ENCODE data around the gene DSG2. TPM values are rescaled to one million over a fixed set of nuclear protein-coding genes. Genes with fewer than 3 reads are reported as not detected.
"Not testable (repeated sequence)": the region's sequence is repeated elsewhere in the genome, so short reads cannot be mapped to it uniquely, and the experiment has no call there.

The DSG2 gene
- 3.3 TPM for total RNA-seq

GRCh38 chr18:31497836-31498573 lies at the start of gene DSG2:
DSG2 (plus strand) TSS chr18:31498177; CDS start chr18:31498252, 75 bp downstream.
- no peak for DNase-seq

GRCh38 chr18:31450409-31450808 lies 47.6 kb upstream of the DSG2 start:
- DNase-seq, result no peak

GRCh38 chr18:31451625-31452024 lies 46.4 kb upstream of the DSG2 start:
- DNase-seq, result no peak

GRCh38 chr18:31454066-31454708 lies 43.8 kb upstream of the DSG2 start:
- no peak for DNase-seq

GRCh38 chr18:31469629-31470028 lies 28.3 kb upstream of the DSG2 start:
- no peak for DNase-seq

- DNase-seq, result no peak
These were observed 19.3 kb upstream of the DSG2 start for GRCh38 chr18:31478688-31479087.

- DNase-seq, result no peak
These were observed 15.9 kb upstream of the DSG2 start for GRCh38 chr18:31482051-31482450.

GRCh38 chr18:31483396-31483795 lies 14.6 kb upstream of the DSG2 start:
- DNase-seq, result no peak

GRCh38 chr18:31484461-31484860 lies 13.5 kb upstream of the DSG2 start:
- no peak for DNase-seq

- DNase-seq, result no peak
These were observed 11.8 kb upstream of the DSG2 start for GRCh38 chr18:31486165-31486564.

GRCh38 chr18:31487246-31488015 lies 10.5 kb upstream of the DSG2 start:
- peak; percentile 10 for DNase-seq

- no peak for DNase-seq
These were observed 8.7 kb upstream of the DSG2 start for GRCh38 chr18:31489311-31489710.

- no peak for DNase-seq
These were observed 7.6 kb upstream of the DSG2 start for GRCh38 chr18:31490387-31490786.

- DNase-seq, result no peak
These were observed 7.1 kb upstream of the DSG2 start for GRCh38 chr18:31490833-31491232.

GRCh38 chr18:31491586-31491985 lies 6.4 kb upstream of the DSG2 start:
- no peak for DNase-seq

- DNase-seq, result no peak
These were observed 5.3 kb upstream of the DSG2 start for GRCh38 chr18:31492671-31493070.

- no peak for DNase-seq
These were observed 4.8 kb upstream of the DSG2 start for GRCh38 chr18:31493171-31493570.

GRCh38 chr18:31493941-31494340 lies 4.0 kb upstream of the DSG2 start:
- no peak for DNase-seq

GRCh38 chr18:31494705-31495244 lies 3.2 kb upstream of the DSG2 start:
- not testable (repeated sequence) for DNase-seq

GRCh38 chr18:31497404-31497835 lies 557 bp upstream of the DSG2 start:
- no peak for DNase-seq

GRCh38 chr18:31498574-31499524 lies 872 bp downstream of the DSG2 start:
- DNase-seq, result no peak

All from occipital lobe (tissue), 2 donors.